Gastrocnemius medialis (tissue), 4 donors: Measurements from ENCODE around the gene AKAP9. TPM values are rescaled to one million over a fixed set of nuclear protein-coding genes. Genes with fewer than 3 reads are reported as not detected.

Source experiments
- ATAC-seq, 2 donors: fragments of 150-250 bp; one replicate each; pipeline ENCODE4 v1.9.1; 2016
- DNase-seq, 2 donors: peaks; one replicate each; pipeline ENCODE4 v3.0.0-alpha.2; 2019
- H3K27ac ChIP-seq, 4 donors: fragments of 200-600 bp; sonication (generic); 1 replicate in 1 of 4; 2 replicates in 3 of 4; pipeline ENCODE4 v1.5.1; 2016 to 2018; ENCODE audit warnings: mild to moderate bottlenecking in 2 of 4, moderate library complexity in 1 of 4
- H3K27me3 ChIP-seq, 3 donors: fragments of 200-600 bp; sonication (generic) in 2 of 3; 1 replicate in 1 of 3; 2 replicates in 2 of 3; pipeline versions ENCODE4 v1.5.1 to v1.6.0; 2016 to 2019; ENCODE audit warnings: mild to moderate bottlenecking in 1 of 3, moderate library complexity in 1 of 3
- H3K36me3 ChIP-seq, 2 donors: fragments of 200-600 bp; sonication (generic) in 1 of 2; one replicate each; pipeline ENCODE4 v1.5.1; 2017 to 2018
- H3K4me1 ChIP-seq, 2 donors: fragments of 200-600 bp; sonication (generic) in 1 of 2; one replicate each; pipeline ENCODE4 v1.5.1; 2016 to 2017; ENCODE audit warnings: mild to moderate bottlenecking in 2 of 2
- H3K4me3 ChIP-seq, 4 donors: fragments of 200-600 bp; sonication (generic) in 3 of 4; 1 replicate in 1 of 4; 2 replicates in 3 of 4; pipeline ENCODE4 v1.5.1; 2016 to 2019; ENCODE audit warnings: mild to moderate bottlenecking in 2 of 4
- H3K9me3 ChIP-seq, 3 donors: fragments of 200-600 bp; sonication (generic) in 2 of 3; 1 replicate in 1 of 3; 2 replicates in 2 of 3; pipeline ENCODE4 v1.5.1; 2016 to 2019
- CTCF ChIP-seq, 5 experiments: fragments of 450-650 bp in 3 of 5; fragments of 200-600 bp in 2 of 5; sonication (generic) in 2 of 5; IDR thresholded peaks in 4 of 5; conservative IDR thresholded peaks in 1 of 5; 1 replicate in 4 of 5; 2 replicates in 1 of 5; pipeline ENCODE4 v1.5.1; 2016 to 2019; ENCODE audit warnings: antibody characterized with exemption in 5 of 5, mild to moderate bottlenecking in 3 of 5, moderate library complexity in 3 of 5
- POLR2A ChIP-seq, 2 donors: fragments of 450-650 bp; IDR thresholded peaks; one replicate each; pipeline ENCODE4 v1.6.1; 2017; ENCODE audit warnings: antibody characterized with exemption in 2 of 2, mild to moderate bottlenecking in 2 of 2, moderate library complexity in 2 of 2
- in situ Hi-C, 4 donors: fragments of 200-750 bp; cut with MboI; loops; one replicate each; pipeline versions ENCODE4 v1.15.0 to v1.8.0; 2017; ENCODE audit warnings: low sequenced_read_pairs in 4 of 4
- intact Hi-C: fragments of 100-400 bp; cut with DNase I; formaldehyde crosslinking; loops from one replicate; pipeline ENCODE4 v1.15.1; 2023; ENCODE audit warnings: low total_unique reads
- total RNA-seq, 4 donors: library from RNA; depleted of rRNA; stranded (reverse); fragments of >200 nt; gene quantifications; one replicate each; pipeline versions ENCODE4 v1.1.0 to v1.2.3, GENCODE V29; 2016

The AKAP9 gene
- total RNA-seq, 4 donors from 2014 or later, result 25.4 to 80.0 (median 40.6) TPM

DNA sequence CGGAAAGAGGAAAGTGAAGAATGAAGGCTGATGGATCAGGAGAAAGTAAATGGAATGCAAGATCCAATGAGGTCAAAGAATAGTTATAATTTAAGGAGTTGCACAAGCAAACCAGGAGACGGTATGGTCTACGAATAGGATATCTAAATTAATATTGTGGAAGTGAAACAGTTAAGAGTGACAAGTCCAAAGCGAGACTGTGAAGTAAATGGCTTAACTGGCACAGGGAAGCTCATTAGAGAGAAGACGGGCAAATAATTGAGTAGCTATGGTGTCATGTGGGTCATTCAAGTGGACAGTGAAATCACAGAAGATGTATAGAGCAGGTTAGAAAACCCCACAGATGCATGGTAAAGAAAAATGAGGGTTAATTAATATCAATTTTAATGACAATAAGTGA is 190.4 kb downstream of the AKAP9 start:
- TF ChIP-seq POLR2A (IDR thresholded peaks at IDR 0.05) (no peak), CTCF (IDR thresholded peaks at IDR 0.05 in 4 of 5, conservative IDR thresholded peaks at IDR 0.05 in 1 of 5) (no peak)
- in situ Hi-C loops, result no loop called here
- DNase-seq, result no peak
- Histone ChIP-seq H3K4me3 (no peak overlapping the region), H3K27me3 (no peaks in the 10 kb centered on the region), H3K27ac (no peak overlapping the region), H3K9me3 (no peaks in the 10 kb centered on the region), H3K4me1 (peaks cover 5 to 8% of the 10 kb centered on the region in 2 donors), H3K36me3 (peaks cover 0 to 5% of the 10 kb centered on the region in 2 donors)
- intact Hi-C loops, result no loop called here
- ATAC-seq, result no peak

DNA sequence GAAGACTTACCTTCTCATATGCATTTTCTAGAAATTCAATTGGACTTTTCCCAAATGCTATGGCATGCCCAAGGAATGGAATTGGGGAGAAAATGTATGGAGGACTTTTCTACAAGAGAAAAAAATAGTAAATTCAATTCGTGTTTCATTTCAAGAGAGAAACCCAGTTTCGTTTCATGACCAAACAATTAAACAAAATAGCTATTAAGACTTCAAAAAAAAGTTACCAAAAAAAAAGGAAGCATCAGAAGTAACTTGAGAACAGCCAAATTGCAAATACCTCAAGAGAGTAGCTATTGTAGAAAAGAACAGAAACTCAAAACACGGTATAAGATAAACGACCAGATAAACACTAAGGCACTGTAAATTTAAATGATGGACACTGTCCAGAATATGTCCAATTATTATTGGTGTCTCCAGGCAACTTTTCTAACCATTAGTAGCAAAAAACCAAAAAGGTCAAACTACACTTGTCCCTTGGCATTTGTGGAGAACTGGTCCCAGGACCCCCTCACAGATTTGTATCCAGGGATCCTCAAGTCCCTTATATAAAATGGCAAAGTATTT is 191.2 kb downstream of the AKAP9 start:
- H3K9me3 ChIP-seq, result no peaks in the 10 kb centered on the region
- peaks cover 0 to 5% of the 10 kb centered on the region in 2 donors for H3K36me3 ChIP-seq
- H3K27me3 ChIP-seq, result no peaks in the 10 kb centered on the region
- in situ Hi-C loops (no loop called here), intact Hi-C loops (no loop called here)
- H3K27ac ChIP-seq, result no peak overlapping the region
- no peak for TF ChIP-seq CTCF (IDR thresholded peaks at IDR 0.05 in 4 of 5, conservative IDR thresholded peaks at IDR 0.05 in 1 of 5)
- no peak for TF ChIP-seq POLR2A (IDR thresholded peaks at IDR 0.05)
- H3K4me3 ChIP-seq, result no peak overlapping the region
- H3K4me1 ChIP-seq, result peaks cover 5 to 8% of the 10 kb centered on the region in 2 donors
- DNase-seq (no peak), ATAC-seq (no peak)

DNA sequence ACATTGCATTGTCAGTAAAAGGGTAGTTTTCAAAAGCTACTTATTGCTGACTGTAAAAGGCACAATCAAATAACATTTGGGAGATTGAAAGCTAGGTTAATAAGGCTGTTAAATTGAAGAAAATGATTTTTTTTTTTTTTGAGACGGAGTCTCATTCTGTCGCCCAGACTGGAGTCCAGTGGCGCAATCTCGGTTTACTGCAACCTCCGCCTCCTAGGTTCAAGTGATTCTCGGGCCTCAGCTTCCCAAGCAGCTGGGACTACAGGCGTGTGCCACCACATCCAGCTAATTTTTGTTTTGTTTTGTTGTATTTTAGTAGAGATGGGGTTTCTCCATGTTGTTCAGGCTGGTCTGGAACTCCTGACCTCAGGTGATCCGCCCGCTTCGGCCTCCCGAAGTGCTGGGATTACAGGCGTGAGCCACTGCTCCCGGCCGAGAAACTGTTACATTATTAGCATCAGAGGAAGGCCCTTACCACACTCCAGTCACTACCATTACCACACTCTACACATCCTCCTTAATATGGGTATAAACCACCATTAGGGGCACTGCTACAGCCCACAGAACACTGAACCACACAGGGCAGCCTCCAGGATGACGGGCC is 192.6 kb downstream of the AKAP9 start:
- DNase-seq (no peak), ATAC-seq (peak in 1 of 2 donors; percentile 22)
- Histone ChIP-seq H3K9me3 (no peaks in the 10 kb centered on the region), H3K27me3 (no peaks in the 10 kb centered on the region), H3K4me3 (peak overlapping the region; percentile 71 to 92 (median 90)), H3K27ac (peak overlapping the region; percentile 78 to 92 (median 89)), H3K36me3 (no peaks in the 10 kb centered on the region), H3K4me1 (peaks cover 5 to 8% of the 10 kb centered on the region in 2 donors)
- in situ Hi-C loops (no loop called here), intact Hi-C loops (no loop called here)
- TF ChIP-seq CTCF (IDR thresholded peaks at IDR 0.05 in 4 of 5, conservative IDR thresholded peaks at IDR 0.05 in 1 of 5) (no peak), POLR2A (IDR thresholded peaks at IDR 0.05) (no peak)

GRCh38 chr7:92133737-92134270 is 193.1 kb downstream of the AKAP9 start:
- in situ Hi-C loops (no loop called here), intact Hi-C loops (loop anchor here (1.0 to 2.0 kb wide), 2 partner anchors 45 to 394 kb away; partner anchors contain the start of genes LRRD1, PEX1 and RBM48)
- peak overlapping the region; percentile 78 to 92 (median 89) for H3K27ac ChIP-seq
- no peak for TF ChIP-seq POLR2A (IDR thresholded peaks at IDR 0.05)
- TF ChIP-seq CTCF (IDR thresholded peaks at IDR 0.05 in 4 of 5, conservative IDR thresholded peaks at IDR 0.05 in 1 of 5), result peak; percentile 49 to 86 (median 73)
- peak; percentile 20 to 41 for DNase-seq
- no peaks in the 10 kb centered on the region for H3K27me3 ChIP-seq
- no peaks in the 10 kb centered on the region for H3K36me3 ChIP-seq
- ATAC-seq, result peak; percentile 40 to 54
- no peaks in the 10 kb centered on the region for H3K9me3 ChIP-seq
- H3K4me1 ChIP-seq, result peaks cover 5 to 8% of the 10 kb centered on the region in 2 donors
- H3K4me3 ChIP-seq, result peak overlapping the region; percentile 71 to 92 (median 90)
